ENCODE results near the gene OR2A5.

DNA sequence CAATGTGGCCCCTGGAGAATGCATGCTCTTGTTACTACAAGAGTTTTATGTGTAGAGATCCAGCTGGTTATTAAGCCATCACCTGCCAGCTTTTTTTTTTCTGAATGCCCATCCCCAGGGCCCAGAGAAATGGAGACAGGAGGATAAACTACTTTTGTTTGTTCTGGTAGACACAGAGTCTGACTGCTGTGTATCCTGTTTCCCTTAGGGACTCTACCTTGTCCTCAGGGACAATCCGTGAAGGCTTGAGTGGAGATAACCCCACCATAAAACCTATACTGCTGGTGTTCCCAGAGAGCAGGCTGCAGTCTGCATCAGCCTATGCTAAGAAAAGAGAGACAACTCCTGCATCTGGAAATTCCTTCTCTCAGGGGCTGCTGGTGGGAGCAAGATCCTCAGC is at the start of gene OR2A5:
- TF ChIP-seq, protein P1, sequence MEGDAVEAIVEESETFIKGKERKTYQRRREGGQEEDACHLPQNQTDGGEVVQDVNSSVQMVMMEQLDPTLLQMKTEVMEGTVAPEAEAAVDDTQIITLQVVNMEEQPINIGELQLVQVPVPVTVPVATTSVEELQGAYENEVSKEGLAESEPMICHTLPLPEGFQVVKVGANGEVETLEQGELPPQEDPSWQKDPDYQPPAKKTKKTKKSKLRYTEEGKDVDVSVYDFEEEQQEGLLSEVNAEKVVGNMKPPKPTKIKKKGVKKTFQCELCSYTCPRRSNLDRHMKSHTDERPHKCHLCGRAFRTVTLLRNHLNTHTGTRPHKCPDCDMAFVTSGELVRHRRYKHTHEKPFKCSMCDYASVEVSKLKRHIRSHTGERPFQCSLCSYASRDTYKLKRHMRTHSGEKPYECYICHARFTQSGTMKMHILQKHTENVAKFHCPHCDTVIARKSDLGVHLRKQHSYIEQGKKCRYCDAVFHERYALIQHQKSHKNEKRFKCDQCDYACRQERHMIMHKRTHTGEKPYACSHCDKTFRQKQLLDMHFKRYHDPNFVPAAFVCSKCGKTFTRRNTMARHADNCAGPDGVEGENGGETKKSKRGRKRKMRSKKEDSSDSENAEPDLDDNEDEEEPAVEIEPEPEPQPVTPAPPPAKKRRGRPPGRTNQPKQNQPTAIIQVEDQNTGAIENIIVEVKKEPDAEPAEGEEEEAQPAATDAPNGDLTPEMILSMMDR (IDR thresholded peaks at IDR 0.05; ENCODE audit: insufficient read depth, low read length), result no peak
- no peak for TF ChIP-seq GABPA (IDR thresholded peaks at IDR 0.05; ENCODE audit: low read depth)
- no peak for TF ChIP-seq POLR2AphosphoS5 (IDR thresholded peaks at IDR 0.05; ENCODE audit: low read depth)
- TF ChIP-seq, protein P2, sequence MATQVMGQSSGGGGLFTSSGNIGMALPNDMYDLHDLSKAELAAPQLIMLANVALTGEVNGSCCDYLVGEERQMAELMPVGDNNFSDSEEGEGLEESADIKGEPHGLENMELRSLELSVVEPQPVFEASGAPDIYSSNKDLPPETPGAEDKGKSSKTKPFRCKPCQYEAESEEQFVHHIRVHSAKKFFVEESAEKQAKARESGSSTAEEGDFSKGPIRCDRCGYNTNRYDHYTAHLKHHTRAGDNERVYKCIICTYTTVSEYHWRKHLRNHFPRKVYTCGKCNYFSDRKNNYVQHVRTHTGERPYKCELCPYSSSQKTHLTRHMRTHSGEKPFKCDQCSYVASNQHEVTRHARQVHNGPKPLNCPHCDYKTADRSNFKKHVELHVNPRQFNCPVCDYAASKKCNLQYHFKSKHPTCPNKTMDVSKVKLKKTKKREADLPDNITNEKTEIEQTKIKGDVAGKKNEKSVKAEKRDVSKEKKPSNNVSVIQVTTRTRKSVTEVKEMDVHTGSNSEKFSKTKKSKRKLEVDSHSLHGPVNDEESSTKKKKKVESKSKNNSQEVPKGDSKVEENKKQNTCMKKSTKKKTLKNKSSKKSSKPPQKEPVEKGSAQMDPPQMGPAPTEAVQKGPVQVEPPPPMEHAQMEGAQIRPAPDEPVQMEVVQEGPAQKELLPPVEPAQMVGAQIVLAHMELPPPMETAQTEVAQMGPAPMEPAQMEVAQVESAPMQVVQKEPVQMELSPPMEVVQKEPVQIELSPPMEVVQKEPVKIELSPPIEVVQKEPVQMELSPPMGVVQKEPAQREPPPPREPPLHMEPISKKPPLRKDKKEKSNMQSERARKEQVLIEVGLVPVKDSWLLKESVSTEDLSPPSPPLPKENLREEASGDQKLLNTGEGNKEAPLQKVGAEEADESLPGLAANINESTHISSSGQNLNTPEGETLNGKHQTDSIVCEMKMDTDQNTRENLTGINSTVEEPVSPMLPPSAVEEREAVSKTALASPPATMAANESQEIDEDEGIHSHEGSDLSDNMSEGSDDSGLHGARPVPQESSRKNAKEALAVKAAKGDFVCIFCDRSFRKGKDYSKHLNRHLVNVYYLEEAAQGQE (IDR thresholded peaks at IDR 0.05; ENCODE audit: insufficient replicate concordance, low read depth), result no peak

All from HL-60 (cell line).